Measurements from ENCODE around the gene SHLD1. TPM values are rescaled to one million over a fixed set of nuclear protein-coding genes. Genes with fewer than 3 reads are reported as not detected.

The SHLD1 gene
- total RNA-seq, 1 experiment from 2014 or later = 6.7 TPM

GRCh38 chr20:5825130-5825719, 75.0 kb downstream of the SHLD1 start:
- peak; percentile 33; the same call in 2 of the 3 replicates for TF ChIP-seq CTCF (conservative IDR thresholded peaks at IDR 0.05)
- H3K4ac ChIP-seq (ENCODE audit: low read depth, low read length) = no peak overlapping the region
- no peak overlapping the region for H3K14ac ChIP-seq (ENCODE audit: insufficient read depth, low read length)
- no peaks in the 10 kb centered on the region for H3K9me3 ChIP-seq (ENCODE audit: control insufficient read depth, low read depth, low read length)
- no peak overlapping the region for H4K8ac ChIP-seq (replicated peaks; ENCODE audit: insufficient read length, low read depth, low read length)
- H3K9ac ChIP-seq (ENCODE audit: extremely low read depth, insufficient read length, low read length) = no peak overlapping the region
- Mint-ChIP-seq H3K27me3 (ENCODE audit: low read depth) (no peaks in the 10 kb centered on the region), H3K27ac (no peak overlapping the region; a peak in 1 of 7 replicates), H3K4me1 (peaks cover 48 to 53% of the 10 kb centered on the region in 2 experiments), H3K36me3 (ENCODE audit: insufficient read depth in 1 of 3, low read depth in 3 of 3) (no peaks in the 10 kb centered on the region; a peak in 1 of 7 replicates), H3K4me3 (no peak overlapping the region), H3K9me3 (no peaks in the 10 kb centered on the region; a peak in 1 of 5 replicates)
- H3K56ac ChIP-seq (ENCODE audit: insufficient read length, low read depth, low read length) = no peak overlapping the region
- H2BK5ac ChIP-seq (ENCODE audit: insufficient read length, low read length) = no peak overlapping the region
- peak; percentile 40 for DNase-seq
- H3K4me2 ChIP-seq (ENCODE audit: insufficient read depth, insufficient read length, low read length) = no peak overlapping the region
- no peaks in the 10 kb centered on the region for H4K20me1 ChIP-seq (ENCODE audit: control insufficient read depth, insufficient read depth, insufficient read length)
- H4K91ac ChIP-seq (ENCODE audit: insufficient read length, low read depth, low read length) = no peak overlapping the region
- no peaks in the 10 kb centered on the region for H3K79me1 ChIP-seq (ENCODE audit: insufficient read depth, low read depth, low read length, poor library complexity, severe bottlenecking)
- no peak overlapping the region for H3K27ac ChIP-seq (ENCODE audit: insufficient read length, low read depth, low read length)
- H2BK120ac ChIP-seq (ENCODE audit: low read depth, low read length, poor library complexity, severe bottlenecking) = no peak overlapping the region
- H2BK12ac ChIP-seq (ENCODE audit: insufficient read length, low read depth, low read length) = no peak overlapping the region
- no peak overlapping the region for H3T11ph ChIP-seq (ENCODE audit: low read length)
- H2AFZ ChIP-seq (ENCODE audit: low read length) = no peak overlapping the region
- no peak overlapping the region for H2AK5ac ChIP-seq (ENCODE audit: insufficient read length, low read length)
- no peak overlapping the region for H4K5ac ChIP-seq (ENCODE audit: insufficient read length, low read depth, low read length)
- no peak overlapping the region for H2BK20ac ChIP-seq (ENCODE audit: low read depth, low read length, poor library complexity, severe bottlenecking)
- no peak overlapping the region for H3K18ac ChIP-seq (ENCODE audit: insufficient read length, low read depth, low read length)
- WGBS (ENCODE audit: extremely low coverage, insufficient read length, low lambda C conversion rate) = no CpG with 5 or more reads among the region's 9 CpGs
- H3K23ac ChIP-seq (ENCODE audit: insufficient read length, low read depth, low read length) = no peak overlapping the region
- H3K79me2 ChIP-seq (ENCODE audit: insufficient read depth, low read length) = no peaks in the 10 kb centered on the region
- H3K23me2 ChIP-seq (ENCODE audit: insufficient read length, low read depth, low read length, poor library complexity, severe bottlenecking) = no peaks in the 10 kb centered on the region
- no peak overlapping the region for H2BK15ac ChIP-seq (ENCODE audit: low read depth, low read length)
- H3K4me1 ChIP-seq (ENCODE audit: insufficient read depth, low read length) = peaks cover 7% of the 10 kb centered on the region
- no peaks in the 10 kb centered on the region; the same call in 1 of the 2 replicates for H3K27me3 ChIP-seq (ENCODE audit: insufficient read depth, low read length)

Data from H9 (cell line).